C4-2B (cell line): Measurements from ENCODE around the gene RYR3.

ENCODE experiments used
- H3K27ac ChIP-seq: fragments of 450-650 bp; 2 replicates; pipeline ENCODE4 v1.5.1; 2017
- ZFX ChIP-seq: fragments of 450-650 bp; IDR thresholded peaks from 2 replicates; pipeline ENCODE4 v1.6.1; 2017
- TF ChIP-seq, protein P1 (sequence below): fragments of 450-650 bp; conservative IDR thresholded peaks from 2 replicates; pipeline ENCODE4 v1.5.1; 2017; ENCODE audit warnings: mild to moderate bottlenecking

The RYR3 gene

DNA sequence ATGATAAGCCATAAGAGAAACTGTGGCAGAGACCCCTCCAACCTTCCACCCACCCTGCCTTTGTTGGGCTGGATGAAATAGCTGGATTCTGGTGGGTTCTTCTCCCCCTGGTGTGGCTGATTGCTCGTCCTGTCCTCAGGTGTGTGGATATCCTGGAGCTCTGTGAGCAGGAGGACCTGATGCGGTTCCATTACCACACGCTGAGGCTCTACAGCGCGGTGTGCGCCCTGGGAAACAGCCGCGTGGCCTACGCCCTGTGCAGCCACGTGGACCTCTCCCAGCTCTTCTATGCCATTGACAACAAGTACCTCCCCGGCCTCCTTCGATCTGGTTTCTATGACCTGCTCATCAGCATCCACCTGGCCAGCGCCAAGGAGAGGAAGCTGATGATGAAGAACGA lies 351.2 kb downstream of the RYR3 start:
- H3K27ac ChIP-seq = no peak overlapping the region
- TF ChIP-seq, protein P1, sequence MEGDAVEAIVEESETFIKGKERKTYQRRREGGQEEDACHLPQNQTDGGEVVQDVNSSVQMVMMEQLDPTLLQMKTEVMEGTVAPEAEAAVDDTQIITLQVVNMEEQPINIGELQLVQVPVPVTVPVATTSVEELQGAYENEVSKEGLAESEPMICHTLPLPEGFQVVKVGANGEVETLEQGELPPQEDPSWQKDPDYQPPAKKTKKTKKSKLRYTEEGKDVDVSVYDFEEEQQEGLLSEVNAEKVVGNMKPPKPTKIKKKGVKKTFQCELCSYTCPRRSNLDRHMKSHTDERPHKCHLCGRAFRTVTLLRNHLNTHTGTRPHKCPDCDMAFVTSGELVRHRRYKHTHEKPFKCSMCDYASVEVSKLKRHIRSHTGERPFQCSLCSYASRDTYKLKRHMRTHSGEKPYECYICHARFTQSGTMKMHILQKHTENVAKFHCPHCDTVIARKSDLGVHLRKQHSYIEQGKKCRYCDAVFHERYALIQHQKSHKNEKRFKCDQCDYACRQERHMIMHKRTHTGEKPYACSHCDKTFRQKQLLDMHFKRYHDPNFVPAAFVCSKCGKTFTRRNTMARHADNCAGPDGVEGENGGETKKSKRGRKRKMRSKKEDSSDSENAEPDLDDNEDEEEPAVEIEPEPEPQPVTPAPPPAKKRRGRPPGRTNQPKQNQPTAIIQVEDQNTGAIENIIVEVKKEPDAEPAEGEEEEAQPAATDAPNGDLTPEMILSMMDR = no peak
- TF ChIP-seq ZFX = no peak

DNA sequence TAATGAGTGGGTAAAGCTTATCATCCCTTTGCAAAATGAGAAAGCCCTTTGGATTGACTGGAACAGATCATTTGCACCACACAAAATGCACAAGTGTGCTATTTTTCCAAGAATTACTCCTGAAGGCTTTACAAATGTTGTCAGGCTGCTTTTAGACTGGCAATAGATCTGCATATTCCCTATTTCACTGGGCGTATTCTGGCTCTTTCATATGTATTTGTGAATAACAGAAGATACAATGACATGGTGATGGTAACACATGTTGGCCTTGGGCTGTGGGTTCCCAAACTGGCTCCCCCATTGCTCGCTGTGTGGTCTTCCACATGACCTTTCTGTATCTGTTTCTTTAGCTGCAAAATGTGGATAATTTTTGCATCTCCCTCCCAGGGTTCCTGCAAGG lies 354.2 kb downstream of the RYR3 start:
- TF ChIP-seq, protein P1 = no peak
- TF ChIP-seq ZFX = no peak
- H3K27ac ChIP-seq = no peak overlapping the region

DNA sequence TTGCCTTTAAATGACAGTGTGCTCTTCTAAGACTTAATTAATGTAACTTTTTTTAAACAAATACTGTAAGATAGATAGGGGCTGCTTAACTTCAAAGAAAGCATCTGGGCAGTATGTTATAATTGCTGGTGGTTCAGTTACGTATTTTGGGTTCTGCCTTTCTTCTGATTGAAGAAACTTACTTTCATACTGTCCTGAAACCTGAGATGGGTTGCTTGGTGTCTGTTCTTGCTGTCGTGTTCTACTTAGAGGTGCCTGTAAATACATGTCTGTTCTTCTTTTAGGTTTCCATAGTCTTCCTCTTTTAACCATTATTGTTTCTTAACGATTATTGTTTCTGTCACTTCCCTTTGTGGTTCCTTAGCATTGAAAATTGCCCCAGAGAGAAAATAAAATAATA lies 359.8 kb downstream of the RYR3 start:
- no peak overlapping the region for H3K27ac ChIP-seq
- no peak for TF ChIP-seq ZFX
- TF ChIP-seq, protein P1 = no peak

DNA sequence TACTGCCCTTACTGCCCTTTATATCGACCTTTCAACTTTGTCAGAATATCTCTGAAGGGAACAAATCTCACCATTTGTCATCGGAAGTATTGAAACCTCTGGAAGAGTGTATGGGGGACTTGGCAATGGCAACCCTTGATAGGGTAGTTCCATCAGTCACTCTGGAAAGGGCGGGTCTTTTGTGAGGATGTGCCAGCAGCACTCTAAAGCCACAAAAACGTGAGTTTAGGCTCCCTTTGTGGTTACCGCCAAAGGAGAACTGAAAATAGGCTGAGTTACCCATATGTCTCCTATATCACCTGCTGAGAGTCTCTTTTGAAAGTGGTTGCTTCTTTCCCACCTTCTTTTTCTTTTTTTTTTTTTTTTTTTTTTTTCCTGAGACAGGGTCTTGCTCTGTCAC lies 360.7 kb downstream of the RYR3 start:
- TF ChIP-seq ZFX = no peak
- TF ChIP-seq, protein P1 = no peak
- H3K27ac ChIP-seq = no peak overlapping the region

DNA sequence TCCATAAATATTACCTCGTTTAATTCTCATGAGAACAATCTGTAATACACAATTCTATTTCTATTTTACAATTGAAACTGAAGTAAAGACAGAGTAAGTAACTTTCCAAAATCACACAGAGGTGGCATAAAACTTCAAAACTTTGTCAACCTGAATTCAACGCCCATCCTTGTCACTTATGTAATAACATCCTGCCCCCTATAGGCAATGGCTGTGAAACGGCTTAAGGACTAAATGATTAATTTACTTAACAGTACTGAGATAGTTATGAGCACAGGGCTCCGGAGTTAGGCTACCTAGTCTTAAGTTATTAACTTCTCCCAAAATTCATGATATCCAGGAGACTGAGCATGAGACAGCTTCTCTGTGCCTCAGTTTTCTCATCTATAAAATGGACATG lies 364.5 kb downstream of the RYR3 start:
- no peak for TF ChIP-seq ZFX
- TF ChIP-seq, protein P1 = peak; percentile 75

DNA sequence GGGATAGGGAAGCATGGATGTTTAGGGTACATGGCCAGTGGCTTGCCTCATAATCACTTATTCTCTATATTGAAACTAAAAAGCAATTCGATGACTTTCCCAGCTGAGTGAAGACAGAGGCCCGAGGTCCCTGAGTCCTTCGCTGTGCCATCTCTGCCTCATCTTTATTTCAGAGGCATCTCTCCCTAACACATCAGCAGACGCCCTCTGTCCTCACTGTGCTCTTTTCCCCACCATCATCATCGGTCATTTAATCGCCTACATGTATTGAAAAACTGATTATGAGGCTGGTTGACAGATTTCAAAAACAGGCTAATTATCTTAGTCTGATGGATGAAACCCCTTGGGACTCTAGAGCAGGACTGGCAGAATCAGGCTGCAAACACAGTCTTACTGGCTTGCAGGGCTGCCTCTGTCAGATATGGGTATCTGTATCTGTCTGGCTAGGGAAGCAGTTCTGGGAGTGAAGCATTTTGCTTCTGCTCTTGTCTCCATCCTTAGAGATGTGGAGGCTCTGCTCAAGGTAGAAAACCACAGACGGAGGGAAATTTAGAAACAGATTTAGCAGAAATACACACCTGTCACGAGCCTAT lies 366.6 kb downstream of the RYR3 start:
- TF ChIP-seq, protein P1 = no peak
- TF ChIP-seq ZFX = no peak

More for the DNA sequence above, 364.5 kb downstream of the RYR3 start:
- no peak overlapping the region for H3K27ac ChIP-seq

DNA sequence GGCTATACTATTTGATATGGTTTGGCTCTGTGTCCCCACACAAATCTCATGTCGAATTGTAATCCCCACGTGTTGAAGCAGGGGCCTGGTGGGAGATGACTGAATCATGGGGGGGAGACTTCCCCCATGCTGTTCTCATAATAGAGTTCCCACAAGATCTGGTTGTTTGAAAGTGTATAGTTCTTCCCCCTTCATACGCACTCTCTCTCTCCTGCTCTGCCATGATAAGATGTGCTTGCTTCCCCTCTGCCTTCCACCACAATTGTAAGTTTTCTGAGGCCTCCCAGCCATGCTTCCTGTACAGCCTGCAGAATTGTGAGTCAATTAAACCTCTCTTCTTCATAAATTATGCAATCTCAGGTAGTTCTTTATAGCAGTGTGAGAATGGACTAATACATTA lies 367.4 kb downstream of the RYR3 start:
- TF ChIP-seq ZFX = no peak
- TF ChIP-seq, protein P1 = no peak
- no peak overlapping the region for H3K27ac ChIP-seq

More for the DNA sequence above, 366.6 kb downstream of the RYR3 start:
- no peak overlapping the region for H3K27ac ChIP-seq
